Smooth muscle cell of the brain vasculature (primary cell): ENCODE measurements around the gene PRR11.
A peak's percentile ranks its signal among the peaks of the same experiment; 100 is the strongest.
"Not testable (repeated sequence)": the region's sequence is repeated elsewhere in the genome, so short reads cannot be mapped to it uniquely, and the experiment has no call there.

Experiments used
- DNase-seq: peaks from one replicate; pipeline ENCODE4 v3.0.0-alpha.2; 2012; ENCODE audit warnings: low read depth, low spot score

PRR11 gene

DNA sequence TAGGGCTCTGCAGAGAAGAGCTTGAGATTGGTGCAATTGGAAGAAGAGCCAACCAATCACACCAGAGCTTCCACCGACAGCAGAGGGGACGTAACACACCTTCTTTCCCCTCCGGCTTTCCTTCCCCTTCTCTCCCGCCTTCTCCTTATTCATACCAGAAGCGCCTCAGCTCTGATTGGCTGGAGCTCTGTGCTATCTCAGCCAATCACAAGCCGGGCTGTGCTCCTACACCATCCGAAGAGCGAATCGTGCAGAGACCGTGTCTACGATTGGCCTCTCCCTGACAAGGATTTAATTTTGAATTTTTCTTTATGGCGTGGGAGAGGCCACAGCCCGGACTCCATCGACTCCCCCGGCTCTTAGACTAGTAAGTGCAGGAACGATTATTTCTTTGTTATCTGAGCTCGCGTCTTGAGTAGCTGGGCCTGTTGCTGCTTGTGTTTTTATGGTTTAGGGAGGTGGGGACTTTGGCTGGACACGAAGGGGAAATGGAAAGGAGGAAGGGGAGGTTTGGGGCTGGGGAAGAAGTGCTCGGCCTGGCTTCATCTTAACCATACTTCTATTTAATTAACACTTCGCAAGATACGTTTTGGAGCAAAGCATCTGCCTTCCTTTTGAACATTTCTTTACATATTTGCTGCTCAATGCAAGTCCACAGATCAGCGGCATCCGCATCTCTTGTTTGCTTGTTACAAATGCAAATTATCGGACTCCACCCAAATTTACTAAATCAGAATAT, at the start of gene PRR11:
Gene PRR11 (plus strand): TSS at position 308 of the 739 bp plus-strand sequence. CDS start 14,007 bp downstream, outside the sequence.
- no peak for DNase-seq

DNA sequence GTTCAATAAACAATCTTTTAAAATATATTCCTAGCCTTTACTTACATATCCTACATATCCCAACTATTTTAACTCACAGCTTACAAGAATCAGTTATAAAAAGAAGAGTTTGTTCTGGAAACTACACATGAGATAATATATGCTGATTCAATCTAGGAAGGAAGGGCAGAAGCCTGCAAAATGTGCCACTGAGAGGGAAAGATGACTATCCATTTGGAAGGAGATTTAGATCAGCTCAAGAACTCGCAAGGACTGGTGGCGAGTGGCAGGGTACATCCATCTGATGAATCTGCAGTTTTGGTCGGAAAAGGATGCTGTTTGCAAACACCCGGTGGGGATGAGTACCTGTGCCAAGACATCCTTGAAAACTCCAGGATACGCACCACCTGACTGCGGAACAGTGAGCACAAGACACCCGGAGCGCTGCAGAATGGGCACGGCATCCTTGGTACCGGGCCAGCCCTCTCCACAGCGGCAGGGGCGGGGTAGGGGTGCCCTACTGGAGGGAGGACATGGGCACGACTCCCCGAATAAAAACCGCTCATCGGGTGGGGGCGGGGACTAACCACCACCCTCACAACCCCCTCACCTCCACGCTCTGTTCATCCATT, 49.6 kb upstream of the PRR11 start:
- no peak for DNase-seq

DNA sequence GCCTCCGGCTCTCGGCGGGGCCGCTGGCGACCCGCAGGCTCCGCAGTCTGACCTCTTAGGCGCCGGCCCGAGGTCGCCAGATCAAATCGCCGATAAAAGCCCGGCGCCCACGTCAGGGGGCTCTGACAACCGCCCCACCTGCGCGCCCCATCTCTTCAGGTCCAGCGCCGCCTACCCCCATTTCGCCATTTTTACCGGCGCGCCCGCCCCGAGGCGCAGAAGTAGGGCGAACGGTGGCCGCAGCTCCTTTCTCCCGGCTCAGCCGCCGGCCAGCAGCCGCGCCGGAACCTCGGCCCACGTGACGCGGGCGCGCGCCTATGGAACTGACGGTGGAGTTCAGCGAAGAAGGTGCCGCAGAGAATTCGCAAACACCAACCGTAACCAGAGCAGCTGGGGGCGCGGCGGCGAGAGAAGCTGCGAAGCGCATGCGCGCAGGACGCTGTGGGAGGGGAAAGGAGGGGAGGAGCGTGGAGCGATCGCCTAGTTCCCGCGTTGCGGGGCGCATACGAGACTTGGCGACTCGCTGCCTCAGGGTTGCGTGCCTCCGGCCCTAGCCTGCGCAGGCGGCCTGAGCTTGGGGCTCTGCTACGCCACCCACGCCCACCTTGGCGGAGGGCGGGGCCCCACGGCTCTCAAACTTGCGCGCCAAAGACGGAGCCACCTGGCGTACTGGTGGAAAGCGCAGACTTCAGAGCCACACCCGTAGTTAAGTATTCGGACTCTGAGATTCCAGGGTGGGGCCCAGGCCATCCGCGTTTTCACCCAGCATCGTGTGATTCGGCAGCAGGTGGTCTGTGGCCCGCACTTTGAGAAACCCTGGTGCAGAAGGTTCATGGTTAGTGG, 48.9 kb upstream of the PRR11 start, which contains the start of gene TRIM37:
Gene TRIM37 (minus strand): TSS at position 418 of the 843 bp plus-strand sequence. CDS start 419 bp downstream, outside the sequence.
- DNase-seq: peak; percentile 97

DNA sequence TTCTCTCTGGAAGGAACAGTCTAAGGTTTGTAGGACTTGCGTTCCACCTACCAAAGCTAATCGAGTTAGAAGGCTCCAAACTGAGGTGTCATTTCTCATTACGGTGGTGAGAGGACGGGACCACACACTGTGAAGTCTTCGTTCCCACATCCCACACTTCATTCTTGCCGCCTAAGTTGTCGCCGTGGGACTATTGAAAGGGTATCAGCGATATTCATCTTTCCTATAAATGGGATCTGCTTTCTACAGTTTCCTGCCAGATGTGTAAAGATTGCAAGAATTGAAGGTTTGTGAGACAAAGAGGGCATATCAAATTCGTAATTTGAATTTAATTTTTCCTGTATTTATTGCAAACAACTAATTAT, 48.3 kb upstream of the PRR11 start:
- DNase-seq: no peak

DNA sequence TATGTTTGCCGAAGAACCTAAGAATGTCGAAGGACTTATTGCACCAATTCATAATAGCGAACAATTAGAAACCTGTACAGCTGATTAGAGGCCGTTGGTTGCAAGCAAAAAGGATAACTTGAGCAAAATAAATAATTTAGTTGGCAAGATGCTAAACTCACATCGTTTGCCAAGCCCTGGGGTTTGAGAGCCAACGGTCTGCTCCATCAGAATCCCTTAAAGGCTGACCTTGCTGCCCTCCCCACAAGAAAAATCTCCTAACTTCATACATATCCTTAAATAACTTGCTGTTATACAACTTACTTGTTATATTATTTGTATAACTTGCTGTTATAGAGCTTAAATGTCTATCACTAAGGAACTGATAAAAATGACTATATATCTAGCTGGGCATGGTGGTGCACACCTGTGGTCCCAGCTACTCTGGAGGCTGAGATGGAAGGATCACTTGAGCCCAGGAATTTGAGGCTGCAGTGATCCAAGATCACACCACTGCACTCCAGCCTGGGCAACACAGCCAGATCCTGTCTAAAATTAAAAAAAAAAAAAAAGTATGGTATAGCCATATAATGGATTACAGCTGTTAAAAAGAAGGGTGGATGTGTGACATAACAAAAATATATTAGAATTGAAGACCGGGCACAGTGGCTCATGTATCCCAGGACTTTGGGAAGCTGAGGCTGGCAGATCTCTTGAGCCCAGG, 47.0 kb upstream of the PRR11 start:
- DNase-seq: no peak

DNA sequence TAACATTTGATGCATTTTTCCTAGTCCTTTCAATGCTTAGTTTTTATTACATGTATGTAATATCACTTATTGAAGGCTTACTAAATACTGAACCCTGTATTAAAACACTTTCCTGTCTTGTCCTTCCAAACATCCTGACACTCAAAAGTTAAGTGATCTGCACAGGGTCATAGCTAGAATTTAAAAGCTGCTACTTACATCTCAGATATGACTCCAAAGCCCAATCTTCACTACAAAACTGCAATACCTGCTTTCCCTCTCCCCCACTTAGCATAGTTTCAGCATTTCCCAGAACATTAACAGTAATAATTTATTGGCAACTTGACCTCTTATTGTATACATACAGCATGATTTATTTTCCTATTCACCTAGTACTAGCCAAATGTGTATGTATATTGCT, 44.6 kb upstream of the PRR11 start:
- no peak for DNase-seq

DNA sequence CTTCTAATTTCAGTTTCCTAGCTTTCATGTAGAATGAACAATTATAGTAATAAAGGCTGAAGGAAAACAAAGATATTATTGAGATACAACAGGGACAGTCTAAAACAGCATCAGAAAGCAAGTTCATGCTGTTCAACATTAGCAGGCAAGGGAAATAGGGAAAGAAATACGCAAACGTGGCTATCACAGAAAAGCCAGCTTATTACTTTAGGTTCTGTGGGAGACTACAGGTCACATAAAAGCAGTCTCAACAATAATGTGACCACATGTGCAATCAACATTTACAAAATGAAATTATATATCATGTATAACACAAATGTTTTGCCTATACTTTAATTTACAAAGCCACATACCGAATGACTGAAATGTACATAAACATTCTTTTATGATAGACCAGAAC, 44.0 kb upstream of the PRR11 start:
- no peak for DNase-seq

DNA sequence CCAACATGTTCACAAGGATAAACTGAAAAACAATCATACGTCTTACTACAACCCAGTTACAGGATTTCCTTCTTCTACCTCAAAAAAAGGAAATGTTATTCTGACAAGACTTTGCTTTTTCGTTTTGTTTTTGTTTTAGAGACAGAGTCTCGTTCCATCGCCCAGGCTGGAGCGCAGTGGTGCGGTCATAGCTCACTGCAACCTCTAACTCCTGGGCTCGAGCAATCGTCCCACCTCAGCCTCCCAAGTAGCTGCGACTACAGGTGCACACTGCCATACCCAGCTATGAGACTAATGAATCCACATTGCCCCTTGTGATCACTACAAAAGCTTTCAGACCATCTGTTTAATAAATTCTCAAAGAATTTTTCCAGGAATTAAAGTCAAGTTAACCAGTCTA, 40.1 kb upstream of the PRR11 start:
- DNase-seq: no peak

DNA sequence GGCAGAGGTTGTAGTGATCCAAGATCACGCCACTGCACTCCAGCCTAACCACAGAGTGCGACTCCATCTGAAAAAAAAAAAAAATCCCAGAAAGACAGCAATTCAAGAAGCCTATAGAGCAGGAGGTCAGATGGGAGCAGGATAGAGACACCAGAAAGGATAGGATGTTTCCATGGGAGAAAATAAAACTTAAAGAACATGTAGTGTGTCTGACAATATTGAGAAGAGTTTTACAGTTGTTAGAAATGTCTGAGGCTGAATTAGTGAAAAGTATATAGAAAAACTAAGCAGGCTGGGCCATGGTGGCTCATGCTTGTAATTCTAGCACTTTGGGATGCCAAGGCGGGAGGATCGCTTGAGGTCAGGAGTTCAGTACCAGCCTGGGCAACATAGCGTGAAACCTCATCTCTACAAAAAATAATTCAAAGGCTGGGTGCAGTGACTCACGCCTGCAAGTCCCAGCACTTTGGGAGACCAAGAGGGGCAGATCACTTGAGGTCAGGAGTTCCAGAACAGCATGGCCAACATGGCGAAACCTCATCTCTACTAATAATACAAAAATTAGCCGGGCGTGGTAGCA, 33.6 kb upstream of the PRR11 start:
- no peak for DNase-seq

DNA sequence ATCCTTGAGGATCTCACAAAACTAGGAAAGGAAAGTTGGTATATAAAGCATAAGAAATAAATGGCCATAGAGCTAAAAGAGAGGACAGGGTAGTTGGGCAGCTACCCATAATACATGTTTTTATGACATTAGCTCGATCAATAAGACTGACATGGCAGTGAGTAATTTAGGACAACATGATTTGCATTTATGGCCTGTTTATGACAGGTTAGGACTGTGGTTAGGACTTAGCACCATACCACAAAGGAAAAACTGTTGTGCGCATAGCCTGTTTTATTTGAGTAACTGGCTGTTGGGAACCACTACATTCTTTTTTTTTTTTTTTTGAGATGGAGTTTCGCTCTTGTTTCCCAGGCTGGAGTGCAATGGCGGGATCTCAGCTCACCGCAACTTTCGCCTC, 30.9 kb upstream of the PRR11 start:
- DNase-seq: no peak

DNA sequence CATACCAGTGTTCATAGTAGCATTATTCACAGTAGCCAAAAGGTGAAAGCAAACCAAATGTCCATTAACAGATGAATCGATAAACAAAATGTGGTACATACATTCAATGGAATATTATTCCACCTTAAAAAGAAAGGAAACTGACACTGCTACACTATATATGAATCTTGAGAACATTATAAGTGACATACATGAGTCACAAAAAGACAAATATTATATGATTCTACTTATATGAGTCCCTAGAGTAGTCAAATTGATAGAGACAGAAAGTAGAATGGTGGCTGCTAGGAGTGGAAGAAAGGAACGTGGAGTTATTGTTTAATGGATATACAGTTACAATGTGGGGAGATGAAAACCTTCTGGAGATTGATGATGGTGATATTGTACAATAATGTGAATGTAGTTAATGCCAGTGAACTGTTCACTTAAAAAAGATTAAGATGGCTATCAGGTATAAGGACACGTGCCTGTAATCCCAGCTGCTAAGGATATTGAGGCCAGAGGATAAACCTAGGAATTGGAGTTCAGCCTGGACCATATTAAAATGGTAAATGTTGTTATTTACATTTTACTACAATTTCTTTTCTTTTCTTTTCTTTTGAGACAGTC, 28.6 kb upstream of the PRR11 start:
- DNase-seq: no peak

DNA sequence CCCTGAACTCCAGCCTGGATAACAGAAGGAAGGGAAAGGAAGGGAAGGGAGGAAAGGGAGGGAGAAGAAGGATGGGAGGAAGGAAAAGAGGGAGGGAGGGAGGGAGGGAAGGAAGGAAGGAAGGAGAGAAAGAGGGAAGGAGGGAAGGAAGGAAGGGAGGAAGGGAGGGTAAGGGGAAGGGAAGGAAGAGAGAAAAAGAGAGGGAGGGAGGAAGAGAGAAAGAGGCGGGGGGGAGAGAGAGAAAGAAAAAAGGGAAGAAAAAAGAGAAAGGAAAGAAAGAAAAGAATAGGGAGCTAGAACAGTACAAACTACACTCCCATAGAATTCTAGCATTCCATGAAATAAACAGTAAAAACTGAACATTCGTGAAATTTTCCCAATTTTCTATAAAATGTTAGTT, 25.7 kb upstream of the PRR11 start:
- no peak for DNase-seq

DNA sequence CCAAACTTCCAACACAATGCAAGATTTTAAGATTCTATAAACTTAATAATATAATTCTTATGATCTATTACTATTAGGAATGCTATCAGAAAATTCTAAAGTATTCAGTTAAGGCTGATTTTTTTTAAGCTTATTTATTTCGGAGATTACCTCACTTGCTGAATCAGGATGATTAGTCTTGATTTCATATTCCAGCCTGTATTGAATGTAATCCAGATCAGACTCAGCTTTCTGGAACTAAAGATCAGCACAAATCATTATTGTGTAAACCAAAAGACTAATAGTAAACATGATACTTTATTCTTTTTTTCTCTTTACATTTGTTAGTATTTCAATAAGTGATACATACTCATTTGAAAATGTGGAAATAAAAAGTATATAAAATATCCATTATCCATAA, 24.4 kb upstream of the PRR11 start:
- no peak for DNase-seq

DNA sequence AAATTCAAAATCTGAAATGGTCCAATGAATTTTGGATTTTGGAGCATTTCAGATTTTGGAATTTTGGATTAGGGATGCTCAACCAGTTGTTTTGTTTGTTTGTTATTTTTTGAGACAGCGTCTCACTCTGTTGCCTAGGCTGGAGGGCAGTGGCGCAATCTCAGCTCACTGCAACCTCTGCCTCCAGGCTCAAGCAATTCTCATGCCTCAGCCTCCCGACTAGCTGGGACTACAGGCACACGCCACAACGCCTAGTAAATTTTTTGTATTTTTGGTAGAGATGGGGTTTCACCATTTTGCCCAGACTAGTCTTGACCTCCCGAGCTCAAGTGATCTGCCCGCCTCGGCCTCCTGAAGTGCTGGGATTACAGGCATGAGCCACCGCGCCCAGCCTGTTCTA, 17.2 kb upstream of the PRR11 start:
- DNase-seq: not testable (repeated sequence)

DNA sequence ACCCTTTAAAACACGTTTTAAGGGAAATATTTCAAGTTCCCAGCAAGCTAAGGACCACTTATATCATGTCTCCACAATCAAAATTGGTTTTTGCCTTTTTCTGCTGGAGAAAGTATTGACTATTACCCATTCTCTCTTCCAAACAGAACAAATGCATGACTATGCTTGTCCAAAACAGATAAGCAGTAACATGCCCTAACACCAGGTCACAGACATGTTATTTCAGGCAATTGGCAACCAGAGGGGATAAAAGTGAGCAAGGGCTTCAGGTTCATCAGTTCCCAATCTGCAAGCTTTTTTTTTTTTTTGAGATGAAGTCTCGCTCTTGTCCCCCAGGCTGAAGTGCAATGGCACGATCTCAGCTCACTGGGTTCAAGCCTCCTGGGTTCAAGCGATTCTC, 15.6 kb upstream of the PRR11 start:
- DNase-seq: no peak

DNA sequence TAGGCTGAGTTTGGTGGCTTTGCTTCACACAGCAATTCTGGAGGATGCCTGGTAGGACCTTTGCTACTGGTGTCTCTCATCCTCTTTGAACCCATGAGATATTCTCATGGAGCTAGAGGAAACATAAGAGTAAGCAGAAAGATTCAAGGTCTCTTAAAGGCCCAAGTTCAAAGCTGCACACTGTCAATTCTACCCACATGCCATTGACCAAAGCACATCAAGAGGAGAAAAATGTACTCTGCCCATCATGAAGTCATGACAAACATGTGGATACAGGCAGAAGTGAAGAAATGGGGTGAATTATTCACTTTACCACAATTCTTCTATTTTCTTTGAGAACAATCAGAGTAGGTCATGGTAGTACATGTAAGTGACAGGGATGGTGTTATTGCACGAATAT, 13.7 kb upstream of the PRR11 start:
- no peak for DNase-seq

DNA sequence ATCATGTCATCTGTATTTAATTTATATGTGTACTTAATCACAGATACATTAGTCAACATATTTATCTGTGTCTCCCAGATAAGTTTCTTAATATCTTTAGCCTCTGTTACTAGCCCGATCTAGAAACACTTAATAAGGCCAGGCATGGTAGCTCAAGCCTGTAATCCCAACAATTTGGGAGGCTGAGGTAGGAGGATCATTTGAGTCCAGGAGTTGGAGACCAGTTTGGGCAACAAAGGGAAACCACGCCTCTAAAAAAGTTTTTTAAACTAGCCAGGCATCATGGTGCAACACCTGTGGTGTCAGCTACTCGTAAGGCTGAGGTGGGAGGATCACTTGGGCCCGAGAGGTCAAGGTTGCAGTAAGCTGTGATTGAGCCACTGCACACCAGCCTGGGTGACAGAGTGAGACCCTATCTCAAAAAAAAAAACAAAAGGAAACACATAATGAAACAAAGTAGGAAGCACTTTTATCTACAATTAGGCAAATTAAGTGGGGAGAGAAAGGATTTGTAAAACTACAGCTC, 9.9 kb upstream of the PRR11 start:
- DNase-seq: no peak

DNA sequence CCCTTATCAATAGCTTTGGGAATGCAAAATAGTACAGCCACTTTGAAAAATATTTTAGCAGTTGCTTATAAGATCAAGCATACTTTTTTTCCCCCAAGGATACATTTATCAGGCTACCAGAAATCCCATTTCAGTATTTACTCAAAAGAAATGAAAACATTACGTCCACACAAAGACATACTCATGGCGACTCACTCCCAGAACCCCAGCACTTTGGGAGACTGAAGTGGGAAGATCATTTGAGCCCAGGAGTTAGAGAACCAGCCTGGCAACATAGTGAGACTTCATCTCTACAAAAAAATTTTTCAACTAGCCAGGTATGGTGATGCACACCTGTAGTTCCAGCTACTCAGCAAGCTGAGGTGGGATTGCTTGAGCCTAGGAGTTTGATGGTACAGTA, 6.5 kb upstream of the PRR11 start:
- no peak for DNase-seq

DNA sequence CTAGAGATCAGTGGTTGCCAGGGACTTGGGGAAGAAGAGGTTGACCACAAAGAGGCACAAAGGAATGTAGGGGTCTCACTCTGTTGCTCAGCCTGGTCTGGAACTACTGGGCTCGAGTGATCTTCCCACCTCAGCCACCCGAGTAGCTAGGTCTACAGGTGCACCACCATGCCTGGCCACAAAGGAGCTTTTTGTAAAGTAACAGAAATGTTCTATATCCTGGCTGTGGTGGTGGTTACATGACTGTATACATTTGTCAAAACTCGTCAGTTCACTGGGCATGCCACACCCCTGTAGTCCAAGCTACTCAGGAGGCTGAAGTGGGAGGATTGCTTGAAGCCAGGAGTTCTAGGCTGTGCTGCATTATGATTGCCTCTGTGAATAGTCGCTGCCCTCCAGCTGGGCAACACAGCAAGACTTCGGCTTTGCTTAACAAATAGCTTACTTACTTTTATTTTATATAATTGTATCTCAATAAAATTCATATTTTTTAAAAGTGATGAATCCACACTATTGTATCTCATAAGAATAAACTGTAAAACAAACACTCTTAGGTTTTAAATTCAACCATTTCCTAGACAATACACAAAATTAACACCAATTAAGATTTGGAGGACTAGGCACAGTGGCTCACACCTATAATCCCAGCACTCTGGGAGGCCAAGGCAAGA, 5.6 kb upstream of the PRR11 start:
- DNase-seq: no peak

DNA sequence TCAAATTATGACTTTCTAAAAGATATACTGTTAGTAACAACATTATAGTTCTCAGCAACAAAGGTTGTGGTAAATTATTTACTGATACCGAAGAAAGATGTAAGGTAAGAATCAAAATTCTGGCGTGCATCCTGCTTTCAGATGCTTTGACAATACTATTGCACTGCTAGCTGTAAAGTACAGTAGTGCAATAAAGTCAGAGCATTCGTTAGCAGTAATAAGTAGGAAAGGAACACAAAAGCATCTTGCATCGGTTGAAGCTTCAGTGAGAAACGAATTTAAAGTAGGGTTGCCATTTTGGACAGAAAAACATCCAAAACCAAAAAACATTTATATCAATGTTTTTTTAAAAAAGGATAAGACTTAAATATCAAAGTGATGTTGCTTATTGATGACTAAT, 4.5 kb upstream of the PRR11 start:
- no peak for DNase-seq
